Adipocyte (in vitro differentiated cells): ENCODE results near the gene TK2.

Source experiments
- DNase-seq: peaks from one replicate; pipeline ENCODE4 v3.0.0-alpha.2; 2015; ENCODE audit warnings: low read depth
- H3K27me3 ChIP-seq: replicated peaks from 2 replicates; pipeline ENCODE4 v1.7.0; 2013; ENCODE audit warnings: mild to moderate bottlenecking, low read length, moderate library complexity; ENCODE audit not compliant: control insufficient read depth, insufficient read depth
- H3K36me3 ChIP-seq: 2 replicates; pipeline ENCODE4 v1.7.0; 2013; ENCODE audit warnings: low read length, mild to moderate bottlenecking, moderate library complexity; ENCODE audit not compliant: control insufficient read depth, insufficient read depth, severe bottlenecking
- H3K4me1 ChIP-seq: 2 replicates; pipeline ENCODE4 v1.7.0; 2013; ENCODE audit warnings: mild to moderate bottlenecking, low read length, moderate library complexity; ENCODE audit not compliant: control insufficient read depth, insufficient read depth
- H3K4me3 ChIP-seq: 2 replicates; pipeline ENCODE4 v1.7.0; 2013; ENCODE audit warnings: mild to moderate bottlenecking, low read length, moderate library complexity
- H3K9ac ChIP-seq: 2 replicates; pipeline ENCODE4 v1.7.0; 2013; ENCODE audit warnings: mild to moderate bottlenecking, low read length, moderate library complexity
- H3K9me3 ChIP-seq: 2 replicates; pipeline ENCODE4 v1.7.0; 2013; ENCODE audit warnings: mild to moderate bottlenecking, low read length, moderate library complexity; ENCODE audit not compliant: control insufficient read depth

The TK2 gene

GRCh38 chr16:66495440-66495839, 54.5 kb downstream of the TK2 start:
- DNase-seq, result no peak
- Histone ChIP-seq H3K9ac (no peak overlapping the region), H3K27me3 (no peaks in the 10 kb centered on the region), H3K4me1 (no peaks in the 10 kb centered on the region), H3K4me3 (no peak overlapping the region), H3K9me3 (no peaks in the 10 kb centered on the region), H3K36me3 (no peaks in the 10 kb centered on the region)

GRCh38 chr16:66494916-66495315, 55.0 kb downstream of the TK2 start:
- H3K4me3 ChIP-seq, result no peak overlapping the region

GRCh38 chr16:66493490-66494401, 56.2 kb downstream of the TK2 start:
- H3K36me3 ChIP-seq, result no peaks in the 10 kb centered on the region
- no peak overlapping the region for H3K9ac ChIP-seq
- H3K4me1 ChIP-seq, result no peaks in the 10 kb centered on the region
- DNase-seq, result no peak
- H3K27me3 ChIP-seq, result no peaks in the 10 kb centered on the region
- H3K9me3 ChIP-seq, result no peaks in the 10 kb centered on the region
- H3K4me3 ChIP-seq, result no peak overlapping the region

More at GRCh38 chr16:66494916-66495315, 55.0 kb downstream of the TK2 start:
- no peaks in the 10 kb centered on the region for H3K4me1 ChIP-seq
- no peaks in the 10 kb centered on the region for H3K9me3 ChIP-seq
- no peak for DNase-seq
- H3K36me3 ChIP-seq, result no peaks in the 10 kb centered on the region
- H3K27me3 ChIP-seq, result no peaks in the 10 kb centered on the region
- H3K9ac ChIP-seq, result no peak overlapping the region

DNA sequence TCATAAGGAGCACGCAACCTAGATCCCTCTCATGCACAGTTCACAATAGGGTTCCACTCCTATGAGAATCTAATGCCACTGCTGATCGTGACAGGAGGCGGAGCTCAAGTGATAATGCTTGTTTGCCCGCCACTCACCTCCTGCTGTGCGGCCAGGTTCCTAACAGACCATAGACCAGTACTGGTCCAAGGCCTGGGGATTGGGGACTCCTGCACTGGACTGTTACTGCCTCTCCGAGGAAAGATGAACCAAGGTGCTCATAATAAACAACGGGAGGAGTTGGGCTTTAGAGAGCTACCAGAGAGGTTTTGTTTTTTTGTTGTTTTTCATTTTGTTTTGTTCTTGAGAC, 58.2 kb downstream of the TK2 start:
- H3K9ac ChIP-seq, result no peak overlapping the region
- no peak for DNase-seq
- no peaks in the 10 kb centered on the region for H3K36me3 ChIP-seq
- H3K4me1 ChIP-seq, result peaks cover 13% of the 10 kb centered on the region
- no peaks in the 10 kb centered on the region for H3K9me3 ChIP-seq
- H3K27me3 ChIP-seq, result no peaks in the 10 kb centered on the region
- H3K4me3 ChIP-seq, result no peak overlapping the region

DNA sequence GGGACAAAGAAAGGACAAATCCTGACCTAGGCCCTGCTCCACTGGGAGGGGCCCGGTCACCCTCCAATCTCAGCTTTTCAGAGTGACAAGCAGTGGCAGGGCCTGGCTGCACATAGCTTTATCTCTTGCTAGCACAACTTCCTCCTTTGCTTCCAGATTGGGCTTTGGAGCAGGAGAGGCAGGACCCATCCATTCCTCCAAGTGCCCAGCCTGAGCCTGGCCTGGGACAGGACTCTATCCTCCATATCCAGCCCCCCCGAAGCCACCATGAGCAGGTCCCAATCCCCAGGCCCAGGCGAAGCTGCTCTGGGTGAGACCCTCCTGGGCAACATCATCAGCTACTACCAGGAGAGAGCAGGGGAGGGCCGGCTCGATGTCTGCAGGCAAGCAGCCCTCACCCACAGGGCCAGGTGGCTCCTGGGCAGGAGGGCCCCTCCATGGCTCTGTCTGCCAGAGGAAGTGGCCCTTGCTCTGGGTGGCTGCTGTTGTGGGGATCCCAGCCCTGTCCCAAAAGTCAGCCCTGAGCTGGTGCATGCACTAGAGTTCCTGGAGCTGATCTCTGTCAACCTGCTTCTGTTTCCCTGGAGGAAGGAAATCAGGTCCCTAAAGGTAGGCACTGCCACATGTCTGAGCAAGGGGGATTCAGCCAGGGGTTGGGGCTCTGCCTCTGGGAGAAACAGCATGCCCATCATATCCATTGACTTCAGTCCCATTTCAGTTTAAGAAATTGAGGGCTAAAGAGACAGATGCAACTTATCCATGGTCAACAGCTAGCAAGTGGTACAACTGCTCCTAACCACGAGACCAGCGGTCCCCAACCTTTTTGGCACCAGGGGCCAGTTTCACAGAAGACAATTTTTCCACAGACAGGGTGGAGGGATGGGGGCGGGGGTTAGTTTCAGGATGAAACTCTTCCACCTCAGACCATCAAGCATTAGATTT, 58.9 kb downstream of the TK2 start:
- Histone ChIP-seq H3K4me3 (no peak overlapping the region), H3K4me1 (peaks cover 18% of the 10 kb centered on the region)
- DNase-seq, result no peak

GRCh38 chr16:66489818-66490217, 60.1 kb downstream of the TK2 start:
- no peak overlapping the region for H3K9ac ChIP-seq
- no peaks in the 10 kb centered on the region for H3K9me3 ChIP-seq
- peaks cover 18% of the 10 kb centered on the region for H3K4me1 ChIP-seq
- H3K4me3 ChIP-seq, result no peak overlapping the region
- H3K36me3 ChIP-seq, result no peaks in the 10 kb centered on the region
- H3K27me3 ChIP-seq, result no peaks in the 10 kb centered on the region
- DNase-seq, result no peak

More for the DNA sequence above, 58.9 kb downstream of the TK2 start:
- H3K9me3 ChIP-seq, result no peaks in the 10 kb centered on the region
- H3K36me3 ChIP-seq, result no peaks in the 10 kb centered on the region
- H3K9ac ChIP-seq, result no peak overlapping the region
- no peaks in the 10 kb centered on the region for H3K27me3 ChIP-seq

DNA sequence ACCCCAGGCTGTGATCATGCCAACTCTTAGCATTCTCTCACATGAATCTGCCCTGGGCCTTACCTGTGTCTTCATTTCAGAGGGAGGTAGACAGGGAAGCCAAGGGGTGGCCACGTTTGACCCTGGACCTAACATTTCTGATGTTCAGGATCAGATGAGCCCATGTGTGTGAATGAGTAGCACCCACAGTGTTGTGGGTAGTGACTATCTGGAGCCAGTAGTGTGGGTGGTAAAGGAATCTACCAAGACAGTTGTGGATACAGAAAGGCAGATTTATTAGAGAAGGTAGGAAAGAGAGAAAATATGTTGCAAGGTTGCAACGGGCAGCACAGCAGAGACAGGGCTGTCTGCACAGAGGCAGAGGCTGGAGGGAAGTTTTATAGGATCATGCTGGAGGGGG, 60.5 kb downstream of the TK2 start:
- no peaks in the 10 kb centered on the region for H3K9me3 ChIP-seq
- H3K36me3 ChIP-seq, result no peaks in the 10 kb centered on the region

DNA sequence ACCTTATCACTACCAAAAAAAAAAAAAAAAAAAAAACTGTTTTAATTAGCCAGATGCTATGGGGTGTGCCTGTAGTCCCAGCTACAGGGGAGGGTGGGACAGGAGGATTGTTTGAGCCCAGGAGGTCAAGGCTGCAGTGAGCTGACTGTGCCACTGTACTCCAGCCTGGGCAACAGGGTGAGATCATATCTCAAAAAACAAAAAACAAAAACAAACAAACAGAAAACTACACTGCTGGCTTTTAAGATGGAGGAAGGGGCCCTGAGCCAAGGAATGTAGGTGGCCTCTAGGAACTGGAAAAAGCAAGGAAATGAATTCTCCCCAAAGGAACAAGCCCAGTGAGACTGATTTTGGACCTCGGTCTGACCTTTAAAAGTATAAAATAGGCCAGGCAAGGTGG, 61.4 kb downstream of the TK2 start:
- Histone ChIP-seq H3K9ac (no peak overlapping the region), H3K27me3 (no peaks in the 10 kb centered on the region), H3K4me1 (peaks cover 18% of the 10 kb centered on the region), H3K36me3 (no peaks in the 10 kb centered on the region), H3K4me3 (no peak overlapping the region), H3K9me3 (no peaks in the 10 kb centered on the region)
- no peak for DNase-seq

More for the DNA sequence above, 60.5 kb downstream of the TK2 start:
- DNase-seq, result no peak
- H3K4me3 ChIP-seq, result no peak overlapping the region
- peaks cover 18% of the 10 kb centered on the region for H3K4me1 ChIP-seq
- no peaks in the 10 kb centered on the region for H3K27me3 ChIP-seq
- H3K9ac ChIP-seq, result no peak overlapping the region

DNA sequence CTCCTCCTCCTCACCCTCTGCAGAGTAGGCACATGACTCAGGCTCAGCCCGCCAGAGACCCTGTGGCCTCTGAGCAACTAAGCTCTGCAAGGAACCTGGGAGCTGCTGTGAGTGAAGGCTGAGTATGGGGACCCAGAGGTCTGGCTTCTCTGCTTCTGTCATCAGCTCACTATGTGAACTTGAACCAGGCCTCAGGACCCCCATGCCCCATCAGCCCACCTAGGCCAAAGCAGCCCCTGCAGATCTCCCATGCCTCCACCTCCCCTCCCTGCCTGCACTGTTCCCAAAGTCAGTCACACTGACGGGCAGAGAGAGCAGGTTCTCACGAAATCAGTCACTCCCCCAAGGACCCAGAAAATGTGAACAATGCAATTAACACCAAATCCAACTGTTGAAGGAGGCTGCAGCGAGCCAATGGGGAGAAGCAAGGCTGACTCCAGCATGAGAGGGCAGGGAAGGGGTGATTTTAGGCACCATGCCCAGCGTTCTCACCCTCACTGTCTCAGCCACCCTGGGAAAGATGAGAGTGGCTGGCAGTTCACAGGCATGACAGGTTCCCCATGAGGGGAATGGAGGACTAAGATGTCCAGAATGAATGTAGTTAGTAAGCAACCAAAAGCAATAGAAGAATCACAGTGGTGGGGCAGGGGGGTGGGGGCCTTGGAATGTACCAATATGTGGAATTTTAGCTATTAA, 62.2 kb downstream of the TK2 start:
- H3K27me3 ChIP-seq, result no peaks in the 10 kb centered on the region
- DNase-seq, result no peak

DNA sequence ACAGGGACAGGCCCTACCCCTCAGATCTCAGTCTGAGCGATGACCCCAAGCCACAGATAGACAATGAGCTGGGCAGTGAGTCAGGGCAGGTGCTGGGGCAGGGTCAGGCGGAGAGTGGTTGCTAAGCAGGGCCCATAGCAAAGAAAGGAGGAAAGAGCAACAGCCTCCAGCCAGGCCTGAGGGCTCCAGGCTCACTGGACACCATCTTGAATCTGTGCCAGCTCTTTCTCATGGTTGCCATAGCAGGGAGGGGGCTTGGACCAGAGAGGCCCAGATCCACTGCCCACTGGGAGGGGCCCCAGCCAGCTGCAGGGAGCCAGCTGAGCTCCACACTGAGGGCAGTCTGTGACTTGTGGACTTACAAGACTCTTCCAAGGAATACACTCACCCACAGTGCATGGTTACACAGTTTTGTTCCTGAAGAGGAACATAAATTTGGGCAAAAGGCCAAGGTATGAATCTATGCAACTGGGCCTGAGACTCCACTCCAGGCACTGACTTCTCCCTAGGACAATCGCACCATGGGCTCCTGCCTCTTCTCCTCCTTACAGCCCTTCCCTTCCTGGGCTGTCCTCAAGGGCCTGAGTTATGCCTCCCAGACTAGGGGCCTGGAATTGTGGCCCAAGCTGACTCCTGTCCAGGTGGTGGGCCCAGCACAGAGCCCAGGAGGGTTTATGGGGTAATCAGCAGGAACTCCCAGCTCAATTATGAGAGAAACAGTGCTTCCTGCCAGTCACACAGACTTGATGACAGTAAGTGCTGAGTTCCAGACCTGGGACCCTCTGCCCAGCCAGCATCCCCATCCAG, 62.9 kb downstream of the TK2 start:
- H3K4me1 ChIP-seq, result peaks cover 18% of the 10 kb centered on the region
- no peaks in the 10 kb centered on the region for H3K27me3 ChIP-seq
- no peaks in the 10 kb centered on the region for H3K36me3 ChIP-seq
- H3K4me3 ChIP-seq, result no peak overlapping the region
- H3K9me3 ChIP-seq, result no peaks in the 10 kb centered on the region
- DNase-seq, result peak; percentile 77
- peak overlapping the region; percentile 56 for H3K9ac ChIP-seq

More for the DNA sequence above, 62.2 kb downstream of the TK2 start:
- H3K4me3 ChIP-seq, result no peak overlapping the region
- H3K4me1 ChIP-seq, result peaks cover 18% of the 10 kb centered on the region
- H3K9ac ChIP-seq, result peak overlapping the region; percentile 56
- H3K36me3 ChIP-seq, result no peaks in the 10 kb centered on the region
- H3K9me3 ChIP-seq, result no peaks in the 10 kb centered on the region
